Measurements from ENCODE around the gene SFXN5. TPM values are rescaled to one million over a fixed set of nuclear protein-coding genes. Genes with fewer than 3 reads are reported as not detected.

Gene SFXN5
- total RNA-seq, 1 donor: 17.0 TPM

DNA sequence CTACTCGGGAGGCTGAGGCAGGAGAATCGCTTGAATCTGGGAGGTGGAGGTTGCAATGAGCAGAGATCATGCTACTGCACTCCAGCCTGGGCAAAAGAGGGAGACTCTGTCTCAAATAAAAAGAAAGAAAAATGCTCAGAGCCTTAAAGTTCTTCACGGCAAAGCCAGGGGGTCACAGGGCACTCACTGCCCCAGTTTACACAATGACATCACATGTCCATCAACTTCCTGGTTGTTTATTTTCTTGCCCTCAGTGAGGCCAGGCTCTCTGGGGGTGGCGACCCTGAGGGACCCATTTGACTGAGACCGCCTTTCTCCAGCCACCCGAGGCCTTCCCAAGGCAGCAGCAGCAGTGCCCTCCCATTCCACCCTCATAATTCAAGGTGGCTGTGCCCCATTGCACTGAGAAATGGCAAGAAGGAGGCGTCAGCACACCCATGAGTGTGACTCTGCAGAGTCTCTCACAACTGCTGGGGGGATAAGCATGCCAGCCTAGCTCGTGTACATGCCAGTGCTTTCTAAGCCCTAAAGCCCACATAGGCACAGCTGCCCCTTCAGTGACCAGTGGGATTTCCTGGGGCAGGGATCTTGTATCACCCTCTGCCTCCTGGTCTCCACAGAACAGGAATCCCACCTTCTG, 50.0 kb downstream of the SFXN5 start:
- TF ChIP-seq, protein P1, sequence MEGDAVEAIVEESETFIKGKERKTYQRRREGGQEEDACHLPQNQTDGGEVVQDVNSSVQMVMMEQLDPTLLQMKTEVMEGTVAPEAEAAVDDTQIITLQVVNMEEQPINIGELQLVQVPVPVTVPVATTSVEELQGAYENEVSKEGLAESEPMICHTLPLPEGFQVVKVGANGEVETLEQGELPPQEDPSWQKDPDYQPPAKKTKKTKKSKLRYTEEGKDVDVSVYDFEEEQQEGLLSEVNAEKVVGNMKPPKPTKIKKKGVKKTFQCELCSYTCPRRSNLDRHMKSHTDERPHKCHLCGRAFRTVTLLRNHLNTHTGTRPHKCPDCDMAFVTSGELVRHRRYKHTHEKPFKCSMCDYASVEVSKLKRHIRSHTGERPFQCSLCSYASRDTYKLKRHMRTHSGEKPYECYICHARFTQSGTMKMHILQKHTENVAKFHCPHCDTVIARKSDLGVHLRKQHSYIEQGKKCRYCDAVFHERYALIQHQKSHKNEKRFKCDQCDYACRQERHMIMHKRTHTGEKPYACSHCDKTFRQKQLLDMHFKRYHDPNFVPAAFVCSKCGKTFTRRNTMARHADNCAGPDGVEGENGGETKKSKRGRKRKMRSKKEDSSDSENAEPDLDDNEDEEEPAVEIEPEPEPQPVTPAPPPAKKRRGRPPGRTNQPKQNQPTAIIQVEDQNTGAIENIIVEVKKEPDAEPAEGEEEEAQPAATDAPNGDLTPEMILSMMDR (IDR thresholded peaks at IDR 0.05; ENCODE audit: extremely low read depth, low read depth, low read length): no peak
- Histone ChIP-seq H3K79me2 (ENCODE audit: insufficient read depth, low read length) (no peaks in the 10 kb centered on the region), H3K4me3 (ENCODE audit: insufficient read depth, low read length) (no peak overlapping the region), H3K4me1 (ENCODE audit: insufficient read depth, low read length) (peaks cover 19% of the 10 kb centered on the region), H3K9me3 (ENCODE audit: low read depth, low read length) (no peaks in the 10 kb centered on the region), H3K36me3 (ENCODE audit: insufficient read depth, low read length) (peaks cover 6% of the 10 kb centered on the region), H3K27me3 (ENCODE audit: insufficient read depth, low read length) (no peaks in the 10 kb centered on the region), H4K20me1 (ENCODE audit: insufficient read depth, low read length) (peaks cover 6% of the 10 kb centered on the region), H2AFZ (ENCODE audit: low read length) (no peak overlapping the region), H3K27ac (ENCODE audit: low read depth, low read length) (peak overlapping the region; percentile 45), H3K4me2 (ENCODE audit: insufficient read depth, low read length) (peak overlapping the region; percentile 28)
- DNase-seq (ENCODE audit: insufficient read length, low spot score, missing footprints): no peak

DNA sequence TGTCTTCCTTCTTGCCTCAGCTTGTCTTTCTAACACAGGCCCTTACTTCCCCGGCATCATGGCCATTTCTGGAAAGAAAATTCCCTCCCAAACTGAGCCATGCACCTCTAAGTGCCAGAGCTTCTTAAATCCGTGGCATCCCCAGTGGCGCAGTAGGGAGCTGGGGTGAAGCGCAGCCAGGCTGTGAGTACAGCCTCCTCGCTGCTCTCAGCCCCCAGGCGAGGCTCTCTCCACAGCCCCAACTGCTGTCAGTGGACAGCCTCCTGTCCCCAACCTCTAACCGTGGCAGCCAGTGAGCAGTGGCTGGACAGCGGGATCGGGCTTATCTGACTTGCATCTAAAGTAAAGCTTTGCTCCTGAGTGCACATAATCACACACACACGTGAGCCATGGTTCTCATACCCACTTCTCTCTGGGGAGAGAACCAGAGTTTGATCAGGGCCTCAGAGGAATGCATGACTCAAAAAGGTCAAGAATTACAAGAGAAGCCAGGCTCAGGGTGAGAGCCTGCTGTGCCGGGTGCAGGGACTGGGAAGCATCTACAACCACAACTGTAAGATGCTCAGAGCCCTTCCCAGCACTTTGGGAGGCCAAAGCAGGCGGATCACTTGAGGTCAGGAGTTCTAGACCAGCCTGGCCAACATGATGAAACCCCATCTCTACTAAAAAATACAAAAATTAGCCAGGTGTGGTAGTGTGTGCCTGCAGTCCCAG, 50.7 kb downstream of the SFXN5 start:
- no peaks in the 10 kb centered on the region for H3K27me3 ChIP-seq (ENCODE audit: insufficient read depth, low read length)
- no peak overlapping the region for H3K4me3 ChIP-seq (ENCODE audit: insufficient read depth, low read length)
- peaks cover 6% of the 10 kb centered on the region for H4K20me1 ChIP-seq (ENCODE audit: insufficient read depth, low read length)
- no peaks in the 10 kb centered on the region for H3K9me3 ChIP-seq (ENCODE audit: low read depth, low read length)
- peaks cover 19% of the 10 kb centered on the region for H3K4me1 ChIP-seq (ENCODE audit: insufficient read depth, low read length)
- peak; percentile 93 for DNase-seq (ENCODE audit: insufficient read length, low spot score, missing footprints)
- TF ChIP-seq, protein P1 (IDR thresholded peaks at IDR 0.05; ENCODE audit: extremely low read depth, low read depth, low read length): no peak
- peaks cover 6% of the 10 kb centered on the region for H3K36me3 ChIP-seq (ENCODE audit: insufficient read depth, low read length)
- H3K4me2 ChIP-seq (ENCODE audit: insufficient read depth, low read length): peak overlapping the region; percentile 28
- H3K79me2 ChIP-seq (ENCODE audit: insufficient read depth, low read length): no peaks in the 10 kb centered on the region
- no peak overlapping the region for H2AFZ ChIP-seq (ENCODE audit: low read length)
- H3K27ac ChIP-seq (ENCODE audit: low read depth, low read length): peak overlapping the region; percentile 46

DNA sequence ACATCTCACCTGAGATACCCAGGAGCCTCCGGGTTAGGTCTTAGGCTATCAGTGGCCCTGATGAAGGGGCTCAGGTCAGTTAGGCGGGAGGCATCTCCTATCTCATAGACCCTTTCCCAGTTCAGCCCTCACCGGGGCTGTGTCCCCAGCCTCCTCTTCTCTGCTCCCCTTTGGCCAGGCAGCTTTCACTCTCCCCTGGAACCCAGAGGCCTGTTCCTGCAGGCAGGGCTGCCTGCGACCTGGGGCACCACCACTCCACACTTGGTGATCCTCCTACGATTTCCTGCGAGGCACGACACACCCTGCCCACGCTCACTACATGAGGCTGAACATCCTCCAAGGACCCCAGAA, 51.2 kb downstream of the SFXN5 start:
- Histone ChIP-seq H3K79me2 (ENCODE audit: insufficient read depth, low read length) (no peaks in the 10 kb centered on the region), H3K4me2 (ENCODE audit: insufficient read depth, low read length) (no peak overlapping the region), H4K20me1 (ENCODE audit: insufficient read depth, low read length) (peaks cover 6% of the 10 kb centered on the region), H3K4me1 (ENCODE audit: insufficient read depth, low read length) (peaks cover 19% of the 10 kb centered on the region), H3K27ac (ENCODE audit: low read depth, low read length) (peak overlapping the region; percentile 46), H3K9me3 (ENCODE audit: low read depth, low read length) (no peaks in the 10 kb centered on the region), H2AFZ (ENCODE audit: low read length) (no peak overlapping the region), H3K27me3 (ENCODE audit: insufficient read depth, low read length) (no peaks in the 10 kb centered on the region), H3K36me3 (ENCODE audit: insufficient read depth, low read length) (peaks cover 6% of the 10 kb centered on the region), H3K4me3 (ENCODE audit: insufficient read depth, low read length) (no peak overlapping the region)
- DNase-seq (ENCODE audit: insufficient read length, low spot score, missing footprints): no peak
- TF ChIP-seq, protein P1 (IDR thresholded peaks at IDR 0.05; ENCODE audit: extremely low read depth, low read depth, low read length): no peak

DNA sequence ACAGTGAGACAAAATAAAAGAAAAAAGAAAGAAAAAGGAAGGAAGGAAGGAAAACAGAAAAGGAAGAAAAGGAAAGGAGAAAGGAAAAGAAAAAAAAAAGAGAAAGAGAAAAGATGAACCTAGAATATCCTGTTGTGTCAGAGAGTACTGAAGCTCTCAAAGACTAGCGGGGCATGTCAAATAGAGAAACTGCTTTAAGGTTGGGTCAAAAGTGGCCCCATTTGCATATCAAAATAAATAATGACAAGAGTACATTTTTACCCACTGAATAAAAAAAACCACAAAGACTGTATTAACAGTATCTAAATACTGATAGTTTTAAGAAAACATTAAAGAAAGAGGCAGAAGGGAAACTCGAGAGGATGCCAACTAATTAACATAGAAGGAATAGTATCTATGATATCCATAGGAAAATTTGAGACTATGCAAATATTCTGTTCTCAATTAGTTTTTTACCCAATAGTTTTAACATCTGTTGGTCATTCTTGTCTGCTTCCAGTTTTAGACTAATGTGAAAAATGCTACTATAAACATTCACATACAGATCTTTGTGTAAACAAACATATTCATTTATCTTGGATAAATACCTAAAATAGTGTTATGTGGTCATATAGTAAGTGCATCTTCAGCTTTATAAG, 53.2 kb downstream of the SFXN5 start:
- Histone ChIP-seq H3K4me1 (ENCODE audit: insufficient read depth, low read length) (peaks cover 31% of the 10 kb centered on the region), H3K36me3 (ENCODE audit: insufficient read depth, low read length) (peaks cover 6% of the 10 kb centered on the region), H2AFZ (ENCODE audit: low read length) (no peak overlapping the region), H3K4me2 (ENCODE audit: insufficient read depth, low read length) (no peak overlapping the region), H4K20me1 (ENCODE audit: insufficient read depth, low read length) (peaks cover 6% of the 10 kb centered on the region), H3K27ac (ENCODE audit: low read depth, low read length) (no peak overlapping the region), H3K9me3 (ENCODE audit: low read depth, low read length) (no peaks in the 10 kb centered on the region), H3K79me2 (ENCODE audit: insufficient read depth, low read length) (no peaks in the 10 kb centered on the region), H3K27me3 (ENCODE audit: insufficient read depth, low read length) (no peaks in the 10 kb centered on the region), H3K4me3 (ENCODE audit: insufficient read depth, low read length) (no peak overlapping the region)
- TF ChIP-seq, protein P1 (IDR thresholded peaks at IDR 0.05; ENCODE audit: extremely low read depth, low read depth, low read length): no peak
- DNase-seq (ENCODE audit: insufficient read length, low spot score, missing footprints): no peak
